GM12872 (cell line): Measurements from ENCODE around the gene CYBC1.

Experiments
- TF ChIP-seq, protein P1 (sequence below): IDR thresholded peaks from 3 replicates; pipeline ENCODE4 v1.5.1; 2011; ENCODE audit warnings: low read depth, mild to moderate bottlenecking, low read length, moderate library complexity; ENCODE audit not compliant: insufficient read depth

Gene CYBC1

DNA sequence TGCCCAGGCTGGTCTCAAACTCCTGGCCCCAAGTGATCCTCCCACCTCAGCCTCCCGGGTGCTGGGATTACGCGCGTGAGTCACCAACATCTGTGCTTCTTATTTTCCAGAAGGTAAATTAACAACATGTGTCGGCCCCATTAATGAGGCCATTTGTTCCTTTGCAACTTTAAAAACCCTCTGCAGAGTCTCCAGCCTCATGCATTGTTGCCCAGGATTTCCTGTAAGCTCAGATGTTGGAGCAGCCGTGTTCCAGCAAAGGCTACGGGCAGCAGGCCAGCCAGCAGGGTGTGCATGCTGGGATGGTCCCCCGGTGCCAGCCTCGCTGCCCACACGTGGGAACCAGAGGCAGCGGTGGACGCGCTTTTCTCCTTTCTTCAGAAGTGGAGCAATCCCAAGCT lies 51.5 kb downstream of the CYBC1 start:
- TF ChIP-seq, protein P1, sequence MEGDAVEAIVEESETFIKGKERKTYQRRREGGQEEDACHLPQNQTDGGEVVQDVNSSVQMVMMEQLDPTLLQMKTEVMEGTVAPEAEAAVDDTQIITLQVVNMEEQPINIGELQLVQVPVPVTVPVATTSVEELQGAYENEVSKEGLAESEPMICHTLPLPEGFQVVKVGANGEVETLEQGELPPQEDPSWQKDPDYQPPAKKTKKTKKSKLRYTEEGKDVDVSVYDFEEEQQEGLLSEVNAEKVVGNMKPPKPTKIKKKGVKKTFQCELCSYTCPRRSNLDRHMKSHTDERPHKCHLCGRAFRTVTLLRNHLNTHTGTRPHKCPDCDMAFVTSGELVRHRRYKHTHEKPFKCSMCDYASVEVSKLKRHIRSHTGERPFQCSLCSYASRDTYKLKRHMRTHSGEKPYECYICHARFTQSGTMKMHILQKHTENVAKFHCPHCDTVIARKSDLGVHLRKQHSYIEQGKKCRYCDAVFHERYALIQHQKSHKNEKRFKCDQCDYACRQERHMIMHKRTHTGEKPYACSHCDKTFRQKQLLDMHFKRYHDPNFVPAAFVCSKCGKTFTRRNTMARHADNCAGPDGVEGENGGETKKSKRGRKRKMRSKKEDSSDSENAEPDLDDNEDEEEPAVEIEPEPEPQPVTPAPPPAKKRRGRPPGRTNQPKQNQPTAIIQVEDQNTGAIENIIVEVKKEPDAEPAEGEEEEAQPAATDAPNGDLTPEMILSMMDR: no peak

DNA sequence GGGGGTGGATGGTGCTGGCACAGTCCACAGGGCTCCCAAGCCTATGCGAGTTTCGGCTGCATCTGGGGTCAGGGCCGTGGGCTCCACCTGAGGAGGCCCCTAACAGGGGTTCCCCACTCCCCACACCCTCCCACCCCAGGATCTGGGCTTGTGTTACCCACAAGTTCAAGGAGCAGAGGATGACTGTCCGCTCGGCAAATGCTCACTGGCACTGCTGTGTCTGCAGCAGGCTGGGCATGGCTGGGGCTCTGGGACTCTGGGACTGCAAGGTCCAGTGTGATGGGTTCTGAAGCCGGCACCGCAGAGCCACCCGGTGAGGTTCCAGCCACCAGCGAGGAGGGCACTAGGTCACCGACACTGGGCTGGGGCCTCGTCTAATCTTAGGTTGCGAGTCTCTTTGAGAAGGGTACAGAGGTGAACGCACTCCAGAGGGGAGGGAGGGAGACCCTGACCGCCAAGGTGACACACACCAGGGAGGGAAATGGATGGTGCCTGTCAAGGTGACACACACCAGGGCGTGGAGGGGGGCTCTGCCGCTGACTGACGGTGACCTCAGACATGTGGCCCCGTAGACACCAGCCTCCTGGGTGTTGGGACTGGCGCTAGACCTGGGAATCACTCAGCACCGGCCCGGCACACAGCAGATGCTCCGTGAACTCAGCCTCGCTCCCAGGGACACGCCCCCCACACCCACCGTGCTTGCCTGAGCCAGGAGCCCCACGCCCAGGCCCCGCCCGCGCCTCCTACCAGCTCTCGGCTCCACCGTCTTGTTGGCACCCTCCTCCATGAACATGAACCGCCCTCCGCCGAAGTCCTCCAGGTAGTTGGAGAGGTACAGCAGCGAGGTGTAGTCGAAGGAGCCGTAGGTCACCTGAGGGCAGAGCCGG lies 52.9 kb downstream of the CYBC1 start:
- TF ChIP-seq, protein P1: no peak

DNA sequence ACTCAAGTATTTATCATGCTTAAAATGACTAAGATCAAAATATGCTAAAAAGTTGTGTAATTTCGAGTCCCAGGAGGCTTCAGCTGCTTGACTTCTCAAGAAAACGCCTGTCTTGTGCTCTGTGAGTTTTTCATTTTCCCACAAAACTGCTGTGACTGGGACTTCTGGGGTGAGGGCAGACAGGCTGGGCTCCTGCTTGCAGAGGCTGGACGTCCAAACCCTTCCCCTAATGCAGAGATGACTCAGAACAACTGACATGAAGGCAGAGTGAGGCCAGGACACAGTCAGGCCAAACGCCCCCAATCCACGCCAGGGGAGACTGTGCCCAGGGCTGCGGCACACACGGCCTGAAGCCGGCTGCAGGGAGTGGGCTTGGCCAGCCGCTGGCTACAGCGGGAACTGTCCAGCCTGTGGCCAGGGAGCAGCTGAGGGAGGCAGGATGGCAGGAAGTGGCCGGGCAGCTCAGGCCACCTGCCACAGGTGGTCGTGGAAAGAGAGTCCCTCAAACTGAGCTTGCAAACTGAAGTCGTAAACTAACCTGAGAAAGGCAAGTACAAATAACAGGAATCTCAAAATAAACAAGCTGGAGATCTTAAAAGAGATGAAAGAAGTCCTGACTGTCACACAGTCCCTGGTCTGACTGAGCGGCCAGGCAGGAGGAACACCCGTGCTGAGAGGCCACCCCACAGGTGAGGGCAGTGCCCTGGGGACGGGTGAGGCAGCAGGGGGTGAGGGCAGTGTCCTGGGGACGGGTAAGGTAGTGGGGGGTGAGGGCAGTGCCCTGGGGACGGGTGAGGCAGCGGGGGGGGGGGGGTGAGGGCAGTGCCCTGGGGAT lies 53.7 kb downstream of the CYBC1 start:
- TF ChIP-seq, protein P1: no peak

DNA sequence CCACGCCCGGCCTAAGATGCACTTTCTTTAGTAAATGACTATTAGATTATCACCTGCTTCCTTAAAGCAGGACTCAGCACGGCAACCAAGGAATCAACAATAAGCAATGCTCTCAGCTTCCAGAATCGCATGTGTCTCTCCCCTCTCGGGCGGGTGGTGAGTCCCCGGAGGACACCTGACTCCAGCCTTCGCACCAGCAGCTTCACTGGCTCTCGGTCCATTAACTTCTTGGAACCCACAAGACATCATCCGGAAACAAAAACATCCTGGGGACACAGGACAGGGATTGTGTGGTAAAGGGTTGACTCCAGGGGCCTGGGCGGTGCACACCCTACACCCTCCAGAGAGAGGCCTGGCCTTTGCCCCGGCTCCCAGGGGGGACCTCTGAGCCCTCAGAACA lies 56.3 kb downstream of the CYBC1 start:
- TF ChIP-seq, protein P1: no peak

GRCh38 chr17:82392941-82393340 lies 57.6 kb downstream of the CYBC1 start:
- TF ChIP-seq, protein P1: no peak
